Hepatocyte (in vitro differentiated cells): ENCODE measurements around the gene ZDHHC11B. TPM values are rescaled to one million over a fixed set of nuclear protein-coding genes. Genes with fewer than 3 reads are reported as not detected.
A peak's percentile ranks its signal among the peaks of the same experiment; 100 is the strongest.

Experiments
- DNase-seq: peaks from one replicate; pipeline ENCODE4 v3.0.0-alpha.2; 2016; ENCODE audit warnings: low spot score
- H2AFZ ChIP-seq: fragments of 200-600 bp; sonication (generic); 2 replicates; pipeline ENCODE4 v1.6.0; 2016; ENCODE audit warnings: antibody characterized with exemption, mild to moderate bottlenecking
- H3K27ac ChIP-seq: fragments of 200-600 bp; sonication (generic); 2 replicates; pipeline ENCODE4 v1.5.1; 2016; ENCODE audit warnings: mild to moderate bottlenecking
- H3K27me3 ChIP-seq: fragments of 200-600 bp; sonication (generic); 2 replicates; pipeline ENCODE4 v1.6.1; 2016
- H3K36me3 ChIP-seq: fragments of 200-600 bp; sonication (generic); replicated peaks from 2 replicates; pipeline ENCODE4 v1.5.1; 2016; ENCODE audit warnings: low read depth; ENCODE audit not compliant: insufficient read depth
- H3K4me1 ChIP-seq: fragments of 200-600 bp; sonication (generic); 2 replicates; pipeline ENCODE4 v1.5.1; 2016; ENCODE audit warnings: mild to moderate bottlenecking, moderate library complexity; ENCODE audit not compliant: insufficient read depth
- H3K4me2 ChIP-seq: fragments of 200-600 bp; sonication (generic); 2 replicates; pipeline ENCODE4 v1.6.0; 2016
- H3K4me3 ChIP-seq: fragments of 200-600 bp; sonication (generic); 2 replicates; pipeline ENCODE4 v1.5.1; 2016; ENCODE audit warnings: mild to moderate bottlenecking
- H3K79me2 ChIP-seq: fragments of 200-600 bp; sonication (generic); 2 replicates; pipeline ENCODE4 v1.6.0; 2017; ENCODE audit warnings: mild to moderate bottlenecking
- H3K9me2 ChIP-seq: fragments of 200-600 bp; sonication (generic); replicated peaks from 2 replicates; pipeline ENCODE4 v1.6.0; 2017; ENCODE audit warnings: mild to moderate bottlenecking; ENCODE audit not compliant: insufficient read depth
- H3K9me3 ChIP-seq: fragments of 200-600 bp; sonication (generic); 2 replicates; pipeline ENCODE4 v1.5.1; 2016; ENCODE audit warnings: low read depth, mild to moderate bottlenecking
- H4K20me1 ChIP-seq: fragments of 200-600 bp; sonication (generic); 2 replicates; pipeline ENCODE4 v1.6.0; 2016; ENCODE audit warnings: mild to moderate bottlenecking; ENCODE audit not compliant: insufficient read depth, poor library complexity, severe bottlenecking
- EZH2 ChIP-seq: fragments of 200-600 bp; sonication (generic); IDR thresholded peaks from 2 replicates; pipeline ENCODE4 v1.6.1; 2016; ENCODE audit warnings: antibody characterized with exemption, mild to moderate bottlenecking, borderline replicate concordance
- EZH2phosphoT487 ChIP-seq: fragments of 200-600 bp; sonication (generic); IDR thresholded peaks from one replicate; pipeline ENCODE4 v1.6.1; 2018; ENCODE audit warnings: antibody characterized with exemption, mild to moderate bottlenecking, low read depth, moderate library complexity; ENCODE audit not compliant: unreplicated experiment, severe bottlenecking
- WGBS: methylation state at CpG from one replicate; pipeline ENCODE4 v1.1.6; 2016; ENCODE audit warnings: low lambda C conversion rate; ENCODE audit errors: missing lambda C conversion rate; 5-methylcytosine and 5-hydroxymethylcytosine counted together
- polyA plus RNA-seq: library from polyadenylated mRNA; unstranded; fragments of >200 nt; fragmentation: Nextera tagmentation; extraction: Ambion mirVana; gene quantifications from 2 replicates; pipeline ENCODE4 v1.2.1, GENCODE V29; 2016
- total RNA-seq: library from RNA; depleted of rRNA; stranded (reverse); fragments of >200 nt; gene quantifications from 2 replicates; pipeline ENCODE4 v1.2.3, GENCODE V29; 2014
- TF ChIP-seq, protein P1 (sequence below): fragments of 200-600 bp; sonication (generic); IDR thresholded peaks from 2 replicates; pipeline ENCODE4 v1.5.1; 2016; ENCODE audit warnings: antibody characterized with exemption, mild to moderate bottlenecking; ENCODE audit not compliant: poor library complexity

ZDHHC11B gene
- total and polyA plus RNA-seq, 2 experiments from 2014 or later = 0.83 to 1.3 TPM

DNA sequence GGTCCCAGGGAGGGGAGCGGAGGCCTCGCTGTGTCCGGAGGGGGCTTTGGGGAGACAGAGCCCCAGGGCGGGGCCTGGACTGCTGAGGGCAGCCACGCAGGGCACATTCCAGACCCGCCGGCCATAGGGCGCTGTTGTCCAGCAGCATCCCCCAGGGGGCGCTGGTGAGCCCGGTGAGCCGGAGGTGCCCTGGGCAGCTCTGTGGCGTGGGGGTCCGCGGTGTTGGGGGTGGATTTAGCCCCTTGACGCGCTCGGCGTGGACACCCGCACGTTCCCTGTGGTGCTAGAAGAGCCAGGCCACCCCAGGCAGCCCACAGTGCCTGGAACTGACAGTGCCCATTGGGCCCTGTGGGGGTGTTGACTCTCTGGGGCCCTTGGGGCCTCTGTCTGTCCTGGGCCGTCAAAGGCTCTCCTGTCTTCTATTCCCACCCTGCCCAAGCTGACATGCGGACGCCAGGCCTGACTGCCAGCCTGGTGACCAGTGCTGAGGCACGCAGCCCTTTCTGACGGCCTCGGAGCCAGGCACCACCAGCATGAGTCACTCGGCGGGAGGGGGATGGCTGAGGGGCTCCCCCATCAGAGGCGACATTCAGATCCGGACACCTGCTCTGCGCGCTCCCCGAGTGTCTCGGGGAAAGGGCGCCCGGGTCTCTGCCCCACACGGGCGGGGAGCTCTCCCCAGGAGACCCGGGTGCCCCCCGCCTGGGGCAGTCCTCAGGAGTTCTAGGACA lies 115.3 kb downstream of the ZDHHC11B start:
- TF ChIP-seq EZH2phosphoT487 = no peak
- TF ChIP-seq, protein P1, sequence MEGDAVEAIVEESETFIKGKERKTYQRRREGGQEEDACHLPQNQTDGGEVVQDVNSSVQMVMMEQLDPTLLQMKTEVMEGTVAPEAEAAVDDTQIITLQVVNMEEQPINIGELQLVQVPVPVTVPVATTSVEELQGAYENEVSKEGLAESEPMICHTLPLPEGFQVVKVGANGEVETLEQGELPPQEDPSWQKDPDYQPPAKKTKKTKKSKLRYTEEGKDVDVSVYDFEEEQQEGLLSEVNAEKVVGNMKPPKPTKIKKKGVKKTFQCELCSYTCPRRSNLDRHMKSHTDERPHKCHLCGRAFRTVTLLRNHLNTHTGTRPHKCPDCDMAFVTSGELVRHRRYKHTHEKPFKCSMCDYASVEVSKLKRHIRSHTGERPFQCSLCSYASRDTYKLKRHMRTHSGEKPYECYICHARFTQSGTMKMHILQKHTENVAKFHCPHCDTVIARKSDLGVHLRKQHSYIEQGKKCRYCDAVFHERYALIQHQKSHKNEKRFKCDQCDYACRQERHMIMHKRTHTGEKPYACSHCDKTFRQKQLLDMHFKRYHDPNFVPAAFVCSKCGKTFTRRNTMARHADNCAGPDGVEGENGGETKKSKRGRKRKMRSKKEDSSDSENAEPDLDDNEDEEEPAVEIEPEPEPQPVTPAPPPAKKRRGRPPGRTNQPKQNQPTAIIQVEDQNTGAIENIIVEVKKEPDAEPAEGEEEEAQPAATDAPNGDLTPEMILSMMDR = peak; percentile 40
- DNase-seq = peak; percentile 43
- Histone ChIP-seq H3K4me2 (no peak overlapping the region), H2AFZ (no peak overlapping the region), H3K79me2 (no peaks in the 10 kb centered on the region), H3K4me1 (peaks cover 18% of the 10 kb centered on the region), H3K9me2 (no peaks in the 10 kb centered on the region), H3K36me3 (no peaks in the 10 kb centered on the region), H3K27ac (no peak overlapping the region), H4K20me1 (no peaks in the 10 kb centered on the region), H3K9me3 (no peaks in the 10 kb centered on the region), H3K4me3 (no peak overlapping the region), H3K27me3 (no peaks in the 10 kb centered on the region)
- 77% methylated on average over 26 of the region's 40 CpGs for WGBS

DNA sequence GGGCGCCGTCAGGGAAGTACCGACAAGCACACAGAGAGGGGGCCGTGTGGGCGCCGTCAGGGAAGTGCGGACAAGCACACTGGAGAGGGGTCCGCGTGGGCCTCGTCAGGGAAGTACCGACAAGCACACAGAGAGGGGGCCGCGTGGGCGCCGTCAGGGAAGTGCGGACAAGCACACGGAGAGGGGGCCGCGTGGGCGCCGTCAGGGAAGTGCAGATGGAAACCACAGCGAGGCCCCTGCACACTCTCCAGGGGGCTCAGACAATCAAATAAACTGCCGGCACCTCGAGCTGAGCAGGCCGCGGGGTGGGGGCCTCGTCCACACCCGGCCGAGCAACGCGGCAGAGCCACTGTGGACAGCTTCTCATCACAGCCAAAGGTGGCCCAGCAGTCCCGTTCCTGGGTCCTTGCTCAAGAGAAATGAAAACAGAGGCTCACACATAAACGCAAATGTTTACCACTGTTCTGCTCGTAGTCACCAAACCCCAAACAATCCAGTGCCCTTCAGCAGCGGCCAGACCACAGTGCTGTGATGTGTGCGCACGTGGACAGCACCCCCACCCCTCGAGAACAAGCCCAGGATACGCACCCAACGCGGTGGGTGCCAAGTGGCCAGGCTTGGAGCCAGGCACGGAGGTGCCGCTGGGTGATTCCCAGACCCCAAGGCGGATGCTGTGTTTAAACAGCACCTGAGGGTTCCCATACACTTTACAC lies 116.1 kb downstream of the ZDHHC11B start:
- Histone ChIP-seq H3K9me2 (no peaks in the 10 kb centered on the region), H3K9me3 (no peaks in the 10 kb centered on the region), H3K27me3 (no peaks in the 10 kb centered on the region), H2AFZ (no peak overlapping the region), H3K79me2 (no peaks in the 10 kb centered on the region), H3K27ac (no peak overlapping the region), H3K4me1 (peaks cover 18% of the 10 kb centered on the region), H3K36me3 (no peaks in the 10 kb centered on the region), H3K4me3 (no peak overlapping the region), H4K20me1 (no peaks in the 10 kb centered on the region), H3K4me2 (no peak overlapping the region)
- DNase-seq = no peak
- TF ChIP-seq EZH2phosphoT487 = no peak
- TF ChIP-seq EZH2 = no peak
- TF ChIP-seq, protein P1 = no peak
- WGBS = 91% methylated on average over 26 of the region's 44 CpGs

DNA sequence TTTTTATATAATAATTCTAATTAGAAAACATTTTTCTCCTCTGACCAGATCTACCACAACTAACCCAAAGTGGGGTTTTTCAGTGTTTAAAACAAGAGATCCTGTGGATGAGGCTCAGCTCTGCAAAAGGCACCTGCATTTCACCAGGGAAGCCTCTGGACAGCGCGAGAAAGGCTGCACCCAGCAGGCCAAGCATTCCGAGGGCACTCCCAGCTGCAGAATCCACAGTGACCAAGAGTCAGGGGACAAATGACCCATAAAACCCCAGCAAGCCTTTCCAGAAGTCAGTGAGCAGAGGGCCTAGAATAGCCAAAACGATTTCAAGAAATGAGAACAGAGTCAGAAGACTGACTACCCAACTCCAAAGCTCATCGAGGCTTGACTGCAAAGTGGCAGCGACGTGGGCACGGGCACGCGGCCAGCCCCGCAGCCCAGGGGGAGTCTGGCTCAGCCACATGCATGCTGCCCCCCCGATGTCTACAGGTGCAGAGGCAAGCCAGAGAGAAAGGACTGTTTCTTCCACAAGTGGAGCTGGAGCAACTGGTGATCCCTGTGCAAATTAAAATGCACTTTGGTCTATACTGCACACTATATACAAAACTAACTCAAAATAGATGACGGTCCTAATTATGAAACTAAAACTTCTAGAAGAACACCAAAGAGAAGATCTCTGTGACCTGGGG lies 117.6 kb downstream of the ZDHHC11B start:
- Histone ChIP-seq H3K79me2 (no peaks in the 10 kb centered on the region), H3K27me3 (no peaks in the 10 kb centered on the region), H4K20me1 (no peaks in the 10 kb centered on the region), H3K9me3 (no peaks in the 10 kb centered on the region), H3K4me2 (no peak overlapping the region), H3K9me2 (no peaks in the 10 kb centered on the region), H3K36me3 (no peaks in the 10 kb centered on the region), H3K27ac (no peak overlapping the region), H3K4me1 (peaks cover 6% of the 10 kb centered on the region), H2AFZ (no peak overlapping the region), H3K4me3 (no peak overlapping the region)
- WGBS = 97% methylated on average over 13 of the region's 13 CpGs
- DNase-seq = no peak
- no peak for TF ChIP-seq EZH2
- TF ChIP-seq, protein P1 = no peak
- TF ChIP-seq EZH2phosphoT487 = no peak
